NCI-H226 (cell line): ENCODE results near the gene NECAB2.

Experiments used
- DNase-seq: peaks from one replicate; pipeline ENCODE4 v3.0.0-alpha.2; 2015

Gene NECAB2

DNA sequence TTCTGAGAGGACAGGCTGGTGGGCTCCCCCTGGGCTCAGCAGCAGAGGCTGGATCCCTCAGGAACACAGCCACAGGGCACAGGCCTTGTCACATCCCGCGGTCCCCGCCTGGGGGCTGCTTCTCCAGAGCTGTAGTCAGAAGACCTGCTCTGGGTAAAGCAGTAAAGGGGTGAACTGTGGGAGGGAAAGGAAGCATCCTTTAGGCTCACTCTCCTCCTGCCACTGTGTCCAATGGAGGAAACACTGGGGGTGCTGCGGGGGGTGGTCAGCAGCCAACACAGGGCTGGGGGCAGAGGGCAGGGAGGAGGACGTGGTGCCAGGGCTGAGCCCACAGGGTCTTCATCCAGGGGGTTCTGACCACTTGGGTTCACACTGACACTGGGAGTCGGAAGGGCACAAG is 79.6 kb downstream of the NECAB2 start:
- DNase-seq, result no peak

DNA sequence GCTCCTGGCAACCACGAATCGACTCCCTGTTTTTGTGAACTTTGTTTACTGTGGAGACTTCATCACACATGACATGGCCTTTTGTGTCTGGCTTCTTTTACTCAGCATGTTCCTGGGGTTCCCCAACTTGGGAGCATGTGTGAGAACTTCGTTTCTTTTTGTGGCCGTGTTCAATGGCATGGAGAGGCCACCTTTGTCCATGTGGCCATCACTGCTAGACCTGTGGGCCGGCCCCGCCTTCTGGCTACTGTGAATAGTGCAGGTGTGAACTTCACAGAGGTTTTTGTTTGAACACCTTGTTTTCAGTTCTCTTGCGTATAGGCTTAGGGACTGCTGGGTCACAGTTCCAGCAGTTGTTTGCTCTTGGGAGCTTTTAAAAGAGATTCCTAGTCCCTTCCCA is 80.2 kb downstream of the NECAB2 start:
- DNase-seq, result no peak

DNA sequence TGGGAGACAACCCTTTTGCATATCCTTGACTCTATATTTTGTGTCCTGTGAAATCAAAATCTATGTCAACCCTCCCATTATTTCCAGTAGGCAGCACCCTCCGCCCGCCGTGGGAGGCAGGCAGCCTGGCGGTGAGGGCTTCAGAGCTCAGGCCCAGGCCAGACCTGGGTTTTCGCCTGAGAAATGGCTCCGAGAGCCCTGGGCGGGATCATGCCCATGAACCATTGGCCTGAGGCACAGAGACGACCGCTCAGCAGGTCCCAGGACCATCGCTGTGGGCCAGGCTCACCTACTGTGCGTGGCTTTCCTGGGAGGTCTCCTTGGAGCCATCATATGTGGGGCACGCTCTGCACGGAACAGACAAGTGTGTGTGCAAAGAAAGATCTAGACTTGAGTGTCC is 80.8 kb downstream of the NECAB2 start:
- no peak for DNase-seq

DNA sequence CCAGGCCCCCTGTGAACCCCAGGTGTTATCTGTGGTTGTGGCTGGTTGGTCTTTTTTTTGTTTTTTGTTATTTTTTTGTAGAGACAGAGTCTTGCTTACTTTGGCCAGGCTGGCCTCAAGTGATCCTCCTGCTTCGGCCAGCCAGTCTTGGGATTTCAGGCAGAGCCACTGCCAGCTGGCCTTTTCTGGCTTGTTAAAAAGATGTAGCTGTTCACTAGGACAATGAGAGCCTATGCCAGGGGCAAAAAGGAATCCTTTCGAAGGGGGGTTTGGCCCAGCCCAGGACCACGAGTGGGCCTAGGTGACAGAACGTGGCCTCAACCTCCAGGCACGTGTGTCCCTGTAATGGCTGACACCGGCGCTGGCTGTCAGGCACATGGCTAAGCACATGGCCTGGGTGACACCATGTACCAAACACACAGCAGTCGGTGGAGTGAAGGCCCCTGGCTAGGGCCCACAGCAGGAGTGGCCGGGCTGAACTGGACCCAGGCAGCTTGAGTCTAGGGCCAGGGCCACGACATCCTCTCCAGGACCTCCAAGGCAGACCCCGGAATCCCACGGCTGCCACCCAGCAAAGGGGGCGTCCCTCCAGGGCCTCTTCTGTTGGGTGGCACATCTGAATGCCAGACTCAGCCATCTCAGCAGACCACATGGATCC is 81.5 kb downstream of the NECAB2 start:
- no peak for DNase-seq

DNA sequence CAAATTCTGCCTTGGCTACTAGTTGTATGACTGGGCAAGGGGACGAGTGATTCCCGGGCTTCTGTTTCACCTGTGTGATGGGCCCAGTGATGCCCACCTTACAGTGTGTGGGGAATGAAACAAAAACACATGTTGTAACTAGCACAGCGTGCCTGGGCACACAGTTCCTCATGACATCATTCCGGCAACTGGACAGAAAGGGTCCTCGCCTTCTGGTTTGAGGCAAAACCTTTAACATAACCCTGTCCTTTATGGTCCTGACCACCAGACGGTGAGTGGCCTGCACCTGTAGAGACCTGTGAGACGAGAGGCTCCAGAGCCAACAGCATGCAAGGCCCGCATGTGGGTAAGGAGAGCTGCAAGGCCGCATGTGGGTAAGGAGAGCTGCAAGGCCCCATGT is 82.3 kb downstream of the NECAB2 start:
- no peak for DNase-seq

DNA sequence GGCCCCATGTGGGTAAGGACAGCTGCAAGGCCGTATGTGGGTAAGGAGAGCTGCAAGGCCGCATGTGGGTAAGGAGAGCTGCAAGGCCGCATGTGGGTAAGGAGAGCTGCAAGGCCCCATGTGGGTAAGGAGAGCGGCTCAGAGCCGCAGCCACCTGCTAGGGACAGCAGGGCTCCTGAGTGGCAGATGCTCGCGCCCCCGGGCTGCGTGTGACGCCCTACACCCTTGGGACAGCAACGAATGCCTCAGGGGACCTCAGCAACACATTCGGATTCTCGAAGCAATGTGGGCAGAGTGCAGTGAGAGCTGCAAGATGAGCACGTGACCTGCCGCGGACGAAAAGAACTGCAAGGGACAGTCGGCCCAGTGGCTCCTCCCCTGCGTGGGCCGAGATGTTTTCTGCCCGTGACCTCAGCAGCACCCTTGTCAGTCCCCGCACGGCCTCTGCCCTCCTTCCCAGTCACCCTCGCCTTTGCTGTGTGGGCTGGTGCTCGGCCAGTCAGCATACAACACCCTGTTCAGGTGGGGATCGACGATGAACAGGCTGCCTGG is 84.1 kb downstream of the NECAB2 start:
- DNase-seq, result no peak
